NCI-H2029 (cell line): ENCODE data around the gene CTAG2.
"Not testable (repeated sequence)": the region's sequence is repeated elsewhere in the genome, so short reads cannot be mapped to it uniquely, and the experiment has no call there.

Experiments
- DNase-seq: peaks from one replicate; lab custom pipeline; 2025; lab: John Stamatoyannopoulos, UW

CTAG2 gene

DNA sequence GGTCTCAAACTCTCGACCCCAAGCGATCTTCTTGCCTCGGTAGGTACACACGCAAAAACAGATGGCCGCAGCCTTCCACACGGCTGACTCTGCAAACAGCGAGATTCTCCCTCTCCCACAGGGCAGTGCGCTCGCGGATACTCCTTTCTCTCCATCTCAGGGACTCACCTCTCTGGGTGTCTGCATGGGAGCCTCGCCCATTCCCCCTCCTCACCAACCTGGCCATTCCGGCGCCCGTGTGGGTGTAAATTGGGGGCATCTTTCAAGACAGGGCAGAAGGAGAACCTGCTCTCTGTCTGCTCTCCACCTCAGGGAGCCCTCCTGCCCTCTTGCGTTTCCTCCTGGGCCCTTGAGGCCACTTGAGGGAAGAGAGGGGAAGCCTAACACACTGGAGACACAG is 4.4 kb downstream of the CTAG2 start:
- DNase-seq, result no peak

DNA sequence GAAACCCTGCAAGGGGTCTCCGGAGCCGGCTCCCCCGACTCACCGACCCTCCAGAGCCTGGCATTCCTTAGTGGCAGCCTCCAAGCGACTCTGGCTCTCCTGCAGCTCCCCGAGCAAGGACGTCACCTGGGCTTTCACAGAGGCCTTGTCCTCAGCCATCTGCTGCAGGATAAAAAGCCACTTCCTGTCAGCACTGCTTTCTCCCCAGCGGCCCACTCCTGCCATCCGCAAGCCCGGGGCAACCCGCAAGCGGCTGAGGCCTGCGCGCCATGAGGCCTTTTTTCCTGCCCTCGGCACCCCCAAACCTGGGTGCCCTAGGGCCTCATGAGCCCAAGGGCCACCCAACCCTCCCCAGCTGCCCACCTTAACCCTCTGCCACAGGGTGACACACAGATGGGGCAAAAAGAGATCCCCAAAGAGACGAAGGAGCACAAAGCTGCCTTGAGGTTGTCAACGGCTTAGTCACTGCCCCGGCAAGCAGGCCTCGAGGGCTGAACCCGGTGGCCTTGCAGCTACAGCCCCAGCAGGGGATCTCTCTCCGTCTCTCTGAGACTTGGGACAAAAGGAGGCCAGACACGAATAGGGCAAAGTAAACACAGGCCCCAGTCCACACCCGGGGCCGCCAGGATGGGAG is 7.5 kb downstream of the CTAG2 start:
- DNase-seq, result not testable (repeated sequence)

DNA sequence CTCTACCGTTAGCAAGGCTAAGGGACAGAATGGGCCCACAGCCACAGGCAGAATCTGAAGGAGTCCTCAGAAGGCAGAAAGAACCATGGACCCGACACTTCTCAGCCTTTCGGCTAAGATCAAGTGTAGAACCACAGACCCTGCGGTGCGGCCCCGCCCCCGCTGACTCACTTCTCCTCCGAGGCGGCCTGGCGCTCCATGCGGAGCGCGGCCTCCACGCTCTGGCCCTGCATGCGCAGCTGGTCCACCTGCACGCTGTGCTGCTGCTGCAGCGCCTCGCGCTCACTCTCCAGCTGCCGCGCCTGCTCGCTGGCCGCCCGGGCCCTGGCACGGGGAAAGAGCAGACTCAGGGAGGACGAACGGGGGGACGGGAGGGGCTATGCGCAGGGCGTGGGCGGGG is 9.7 kb downstream of the CTAG2 start:
- DNase-seq, result not testable (repeated sequence)

DNA sequence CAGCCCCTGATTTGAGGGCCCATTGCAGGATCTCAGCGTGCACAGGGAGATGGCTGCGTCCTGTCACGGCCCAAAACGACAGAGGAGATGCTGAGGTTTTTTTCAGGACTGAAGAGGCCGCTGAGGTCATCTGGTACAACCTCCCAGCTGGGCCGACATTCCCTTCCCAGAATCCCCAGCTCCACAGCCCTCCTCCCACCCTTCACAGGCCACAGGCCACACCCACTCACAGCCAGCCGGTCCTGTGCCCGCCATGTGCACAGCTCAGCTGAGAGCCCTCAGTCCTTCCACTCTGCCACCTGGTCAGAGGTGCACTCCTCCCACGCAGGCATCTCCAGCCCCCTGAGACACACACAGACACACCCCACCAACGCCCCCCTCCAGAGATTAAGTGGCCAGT is 11.6 kb downstream of the CTAG2 start:
- DNase-seq, result not testable (repeated sequence)

DNA sequence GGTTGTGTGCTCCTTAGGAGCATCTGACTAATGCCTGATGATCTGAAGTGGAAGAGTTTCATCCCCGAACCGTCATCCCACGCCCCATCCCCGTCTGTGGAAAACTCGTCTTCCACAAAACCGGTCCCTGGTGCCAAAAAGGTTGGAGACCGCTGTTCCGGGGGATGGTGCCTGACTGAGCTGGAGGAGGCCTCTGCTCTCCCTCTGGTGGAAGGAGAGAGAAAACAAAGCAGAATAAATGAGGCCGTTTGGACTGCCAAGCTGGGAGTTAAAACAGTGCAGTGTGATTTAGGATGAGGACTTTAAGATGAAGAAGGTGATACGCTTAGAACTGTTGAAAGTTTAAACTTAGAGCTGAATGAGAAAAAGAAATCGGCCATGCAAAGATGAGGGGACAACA is 19.7 kb downstream of the CTAG2 start:
- DNase-seq, result not testable (repeated sequence)

DNA sequence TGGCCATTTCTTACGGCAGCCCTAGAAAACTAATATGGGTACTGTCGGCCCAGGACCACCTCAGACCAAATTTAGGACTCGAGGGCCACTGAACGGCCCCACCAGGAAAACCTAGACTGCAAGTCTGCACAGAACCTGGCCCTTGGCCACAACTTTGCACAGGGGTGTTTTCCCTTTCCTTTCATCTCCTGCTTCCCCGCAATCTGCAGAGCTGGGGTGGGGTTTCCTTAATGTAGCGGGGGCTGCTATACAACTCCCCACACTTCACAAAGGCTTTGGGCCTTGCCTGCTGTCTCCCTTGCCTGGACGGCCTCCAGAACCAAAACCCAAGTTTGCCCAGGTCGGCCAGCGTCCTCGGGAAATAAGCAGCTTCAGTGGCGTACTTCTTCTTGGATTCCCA is 22.4 kb downstream of the CTAG2 start:
- DNase-seq, result not testable (repeated sequence)

DNA sequence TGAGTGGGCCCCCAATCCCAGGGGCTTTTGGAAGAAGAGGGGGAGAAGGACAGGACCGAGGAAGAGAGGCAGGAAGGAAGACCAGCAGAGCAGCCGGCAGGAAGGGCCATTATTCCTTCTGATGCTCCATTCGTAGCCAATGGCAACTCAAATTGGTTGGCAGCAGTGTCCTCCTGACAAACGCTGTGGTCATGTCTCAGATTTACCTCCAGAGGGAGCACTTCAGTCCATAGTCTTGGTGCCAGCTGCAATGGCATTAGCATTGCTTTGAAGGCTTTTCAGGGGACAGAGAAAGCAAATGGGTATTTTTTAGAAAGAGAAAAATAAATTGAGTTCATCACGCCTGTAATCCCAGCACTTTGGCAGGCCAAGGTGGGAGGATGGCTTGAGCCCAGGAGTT is 24.4 kb downstream of the CTAG2 start:
- not testable (repeated sequence) for DNase-seq

DNA sequence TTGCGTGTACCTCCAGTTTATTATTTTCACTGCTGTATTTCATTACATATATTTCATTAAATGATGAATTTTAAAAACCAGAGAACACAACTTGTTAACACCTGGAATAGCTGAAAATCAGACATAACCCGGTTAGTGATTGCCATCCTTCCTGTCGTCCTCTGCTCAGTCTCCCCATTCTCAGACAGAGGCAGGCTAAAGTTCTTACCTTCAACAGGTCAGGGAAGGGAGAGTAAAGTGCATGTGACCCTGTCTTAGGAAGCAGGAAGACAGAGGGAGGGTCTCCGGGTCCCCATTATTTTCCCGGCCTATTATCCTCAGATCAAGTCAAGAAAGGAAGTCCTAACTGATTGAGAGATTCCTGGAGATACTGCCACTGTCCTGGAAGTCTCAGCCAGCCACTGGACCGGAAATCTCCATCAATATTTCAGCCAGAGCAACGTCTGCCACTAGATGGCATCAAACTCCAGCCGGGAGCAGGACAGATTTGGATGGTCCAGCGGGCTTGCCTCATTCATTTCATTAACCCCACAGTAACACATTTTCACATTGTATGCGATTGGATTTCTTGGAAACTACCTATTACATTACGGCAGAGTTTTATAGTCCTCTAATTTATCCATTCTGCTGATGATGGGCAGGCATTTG is 32.5 kb downstream of the CTAG2 start:
- DNase-seq, result not testable (repeated sequence)

DNA sequence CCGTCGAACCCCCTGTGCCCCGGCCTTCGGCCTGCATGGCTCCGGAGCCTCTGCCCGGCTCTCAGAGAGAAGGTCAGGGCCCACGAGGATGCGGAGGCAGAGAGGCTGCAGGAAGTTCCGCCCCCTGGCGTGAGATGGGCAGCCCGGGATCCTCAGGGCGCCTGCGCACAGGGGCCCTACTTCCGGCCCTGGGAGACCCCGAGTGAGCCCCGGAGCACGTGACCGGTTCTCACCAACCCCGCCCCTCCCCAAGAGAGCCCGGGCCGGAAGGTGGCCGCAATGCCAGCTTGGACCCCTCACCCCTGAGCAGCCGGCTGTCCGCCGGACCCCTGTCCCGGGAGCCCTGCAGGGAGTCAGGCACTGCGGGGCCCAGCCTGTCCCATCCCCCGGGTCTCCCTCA is 34.2 kb downstream of the CTAG2 start, which contains the start of gene CTAG1B:
CTAG1B (minus strand) TSS at position 101 of the 400 bp plus-strand sequence; CDS start at position 37, 64 bp downstream.
- DNase-seq, result not testable (repeated sequence)

DNA sequence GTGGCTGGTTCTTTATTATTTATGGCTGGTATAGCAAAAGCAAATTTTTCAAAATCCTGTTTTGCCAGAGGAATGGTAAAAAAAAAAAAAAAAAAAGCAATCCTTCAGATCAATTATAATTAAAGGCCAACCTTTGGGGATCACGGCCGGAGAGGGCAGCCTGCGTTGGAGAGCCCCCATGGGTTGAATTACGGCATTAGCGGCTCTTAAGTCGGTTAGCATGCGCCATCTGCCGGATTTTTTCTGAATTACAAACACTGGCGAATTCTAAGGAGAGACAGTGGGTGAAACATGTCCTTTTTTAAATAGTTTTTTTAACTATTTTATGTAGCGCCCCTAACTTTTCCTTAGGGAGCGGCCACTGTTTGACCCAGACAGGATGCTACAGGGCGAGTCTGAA is 39.8 kb downstream of the CTAG2 start:
- not testable (repeated sequence) for DNase-seq

DNA sequence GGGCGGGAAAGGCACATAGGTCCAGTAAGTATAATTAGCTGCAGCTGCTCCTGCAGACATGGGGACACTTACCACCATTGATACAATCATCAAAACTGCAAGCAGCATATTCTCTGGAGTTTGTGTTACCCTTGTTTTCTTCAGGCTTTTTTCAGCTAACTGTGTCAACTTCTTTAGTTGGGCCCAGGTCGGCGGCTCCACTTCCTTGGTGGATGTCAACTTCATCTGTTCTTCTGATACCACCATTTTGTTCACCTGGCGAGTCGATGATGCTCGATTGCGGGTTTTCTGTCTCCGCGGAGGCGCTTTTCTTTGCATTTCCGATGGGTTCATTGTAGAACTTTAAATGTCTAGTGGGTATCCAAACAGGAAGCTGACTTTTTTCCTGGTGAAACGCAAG is 42.2 kb downstream of the CTAG2 start:
- DNase-seq, result not testable (repeated sequence)

DNA sequence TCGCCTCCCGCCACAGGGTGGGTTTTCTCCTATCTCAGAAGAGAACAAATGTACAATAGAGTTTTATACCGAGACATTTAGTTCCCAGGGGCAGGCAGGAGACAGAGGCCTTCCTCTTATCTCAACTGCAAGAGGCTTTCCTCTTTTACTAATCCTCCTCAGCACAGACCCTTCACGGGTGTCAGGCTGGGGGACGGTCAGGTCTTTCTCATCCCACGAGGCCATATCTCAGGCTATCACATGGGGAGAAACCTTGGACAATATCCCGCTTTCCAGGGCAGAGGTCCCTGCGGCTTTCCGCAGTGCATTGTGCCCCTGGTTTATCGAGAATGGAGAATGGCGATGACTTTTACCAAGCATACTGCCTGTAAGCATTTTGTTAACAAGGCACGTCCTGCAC is 44.6 kb downstream of the CTAG2 start:
- not testable (repeated sequence) for DNase-seq

DNA sequence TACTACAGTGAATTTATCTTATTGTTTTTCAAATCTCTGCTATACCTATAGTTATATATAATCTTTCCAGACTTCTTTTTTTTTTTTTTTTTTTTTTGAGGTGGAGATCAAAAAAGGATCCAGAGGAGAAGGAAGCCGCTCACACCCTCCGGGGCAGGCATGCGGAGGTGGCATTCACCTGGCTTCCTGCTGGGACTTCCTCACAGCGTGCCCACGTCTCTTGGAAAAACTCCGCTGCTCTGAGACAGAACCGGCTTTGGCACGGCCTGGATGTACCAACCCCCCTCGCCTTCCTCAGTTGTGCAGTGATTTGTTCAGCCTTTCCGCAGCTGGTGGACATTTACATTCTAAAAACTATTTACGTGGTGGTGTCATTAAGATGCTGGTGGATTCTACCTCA is 45.4 kb downstream of the CTAG2 start:
- DNase-seq, result not testable (repeated sequence)

DNA sequence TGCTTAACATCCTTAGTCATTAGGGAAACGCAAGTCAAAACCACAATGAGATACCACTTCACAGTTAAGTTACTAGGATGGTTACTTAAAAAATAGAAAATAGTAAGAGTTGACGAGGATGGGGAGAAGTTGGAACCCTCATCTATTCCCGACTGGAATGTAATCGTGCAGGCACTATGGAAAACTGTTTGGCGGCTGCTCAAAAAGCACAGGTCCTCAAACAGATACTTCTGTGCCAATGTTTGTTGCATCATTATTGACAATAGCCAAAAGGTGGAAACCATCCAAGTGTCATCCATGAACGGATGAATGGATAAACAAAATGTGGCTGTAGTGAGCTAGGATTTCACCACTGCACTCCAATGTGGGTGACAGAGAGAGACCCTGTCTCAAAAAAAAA is 46.0 kb downstream of the CTAG2 start:
- peak; percentile 81 for DNase-seq

DNA sequence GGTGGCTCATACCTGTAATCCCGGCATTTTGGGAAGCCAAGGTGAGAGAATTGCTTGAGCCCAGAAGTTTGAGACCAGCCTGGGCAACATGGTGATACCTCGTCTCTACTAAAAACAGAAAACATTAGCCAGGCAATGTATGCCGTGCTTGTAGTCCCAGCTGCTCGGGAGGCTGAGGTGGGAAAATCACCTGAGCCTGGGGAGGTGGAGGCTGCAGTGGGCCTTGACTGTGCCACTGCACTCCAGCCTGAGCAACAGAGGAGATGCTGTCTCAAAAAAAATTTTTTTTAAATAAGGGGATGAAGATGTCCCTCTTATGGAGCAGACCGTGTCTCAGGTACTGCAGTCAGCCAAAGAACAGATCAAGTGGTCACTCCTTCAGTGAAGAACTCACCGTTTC is 47.8 kb downstream of the CTAG2 start:
- no peak for DNase-seq

DNA sequence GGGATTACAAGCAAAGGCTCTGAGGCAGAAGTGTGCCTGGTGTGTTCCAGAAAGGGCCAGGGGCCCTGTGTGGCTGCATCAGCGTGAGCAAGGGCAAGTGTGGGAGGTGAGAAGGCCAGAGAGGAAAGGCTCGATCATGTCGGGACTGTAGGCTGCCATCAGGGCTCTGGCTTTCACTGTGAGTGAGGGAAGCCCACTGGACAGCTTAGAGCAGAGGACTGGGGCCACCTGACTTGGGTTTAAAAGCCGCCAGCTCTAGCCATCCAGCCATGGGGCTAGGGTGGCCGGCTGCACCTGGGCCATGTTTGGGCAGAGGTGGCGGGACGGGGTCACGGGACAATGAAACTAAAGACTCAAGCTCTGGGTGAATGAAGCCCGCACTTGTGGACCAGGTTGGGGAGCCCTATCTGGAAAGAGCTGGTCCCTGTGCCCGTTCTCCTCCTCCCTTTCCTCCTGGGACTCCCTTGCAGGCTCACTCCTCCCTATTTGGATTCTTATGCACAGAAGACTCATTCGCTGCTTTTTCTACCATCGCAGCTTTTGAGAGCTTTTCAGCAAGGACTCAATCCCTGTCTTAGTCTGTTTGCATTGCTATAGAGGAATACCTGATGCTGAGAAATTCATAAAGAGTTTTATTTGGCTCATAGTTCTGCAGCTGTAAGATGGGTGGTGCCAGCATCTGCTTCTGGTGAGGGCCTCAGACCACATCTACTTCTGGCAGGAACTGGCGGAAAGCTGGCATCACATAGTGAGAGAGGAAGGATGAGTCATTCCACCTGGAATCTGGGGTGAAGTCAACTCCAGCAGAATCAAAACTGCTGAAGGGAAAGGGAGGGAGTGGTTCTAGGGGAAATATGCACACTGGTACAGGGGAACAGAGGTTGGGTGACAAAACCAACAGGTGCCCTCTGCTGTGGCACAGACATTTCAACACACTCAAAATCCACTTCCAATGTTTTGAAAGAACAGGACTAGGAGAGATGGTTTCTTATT is 49.6 kb downstream of the CTAG2 start:
- no peak for DNase-seq

DNA sequence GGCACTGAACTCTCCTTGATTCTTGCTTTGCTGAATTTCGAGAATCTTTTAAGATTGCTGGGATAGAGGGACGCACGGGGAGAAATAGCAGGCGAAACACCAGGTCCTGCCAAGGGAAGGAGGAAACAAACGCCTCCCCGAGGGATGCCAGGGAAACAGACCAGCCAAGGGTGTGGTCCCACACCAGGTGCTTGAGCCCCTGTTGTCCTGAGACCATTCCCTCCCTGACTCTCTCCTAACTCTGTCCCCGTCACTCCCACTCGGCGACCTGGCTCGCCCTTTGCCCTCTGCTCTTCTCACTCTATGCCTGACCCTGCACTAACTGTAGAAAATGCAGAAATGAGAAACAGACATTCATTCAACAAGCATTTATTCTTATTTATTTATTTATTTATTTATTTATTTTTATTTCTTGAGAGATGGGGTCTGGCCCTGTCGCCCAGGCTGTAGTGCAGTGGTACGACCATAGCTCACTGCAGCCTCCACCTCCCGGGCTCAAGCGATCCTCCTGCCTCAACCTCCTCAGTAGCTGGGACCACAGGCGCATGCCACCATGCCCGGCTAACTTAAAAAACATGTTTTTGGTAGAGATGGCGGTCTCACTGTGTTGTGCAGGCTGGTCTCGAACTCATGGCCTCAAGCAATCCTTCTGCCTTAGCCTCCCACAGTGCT is 50.5 kb downstream of the CTAG2 start:
- DNase-seq, result no peak

DNA sequence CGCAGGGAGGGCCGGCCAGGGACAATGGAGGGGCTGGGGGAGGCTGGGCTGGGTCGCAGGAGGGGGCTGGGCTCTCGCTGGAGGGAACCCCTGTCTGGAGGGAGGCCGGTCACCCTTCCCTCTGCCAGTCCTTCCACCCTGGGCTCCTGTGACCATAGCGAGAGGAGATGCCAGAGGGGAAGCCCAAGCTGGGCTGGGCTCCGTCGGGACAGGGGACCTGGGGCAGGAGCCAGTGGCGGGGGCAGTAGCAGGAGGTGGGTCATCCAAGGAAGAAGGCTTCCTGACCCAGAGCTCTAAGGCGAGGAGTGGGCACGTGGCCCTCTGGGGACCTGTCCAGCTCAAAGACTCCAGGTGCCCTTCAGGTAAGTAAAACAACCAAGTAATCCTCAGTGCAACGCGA is 51.2 kb downstream of the CTAG2 start:
- DNase-seq, result no peak
